MV-4-11 (cell line): ENCODE results near the gene KCNH2.

Source experiments
- DNase-seq: peaks from one replicate; lab custom pipeline; 2025; lab: John Stamatoyannopoulos, UW

KCNH2 gene

DNA sequence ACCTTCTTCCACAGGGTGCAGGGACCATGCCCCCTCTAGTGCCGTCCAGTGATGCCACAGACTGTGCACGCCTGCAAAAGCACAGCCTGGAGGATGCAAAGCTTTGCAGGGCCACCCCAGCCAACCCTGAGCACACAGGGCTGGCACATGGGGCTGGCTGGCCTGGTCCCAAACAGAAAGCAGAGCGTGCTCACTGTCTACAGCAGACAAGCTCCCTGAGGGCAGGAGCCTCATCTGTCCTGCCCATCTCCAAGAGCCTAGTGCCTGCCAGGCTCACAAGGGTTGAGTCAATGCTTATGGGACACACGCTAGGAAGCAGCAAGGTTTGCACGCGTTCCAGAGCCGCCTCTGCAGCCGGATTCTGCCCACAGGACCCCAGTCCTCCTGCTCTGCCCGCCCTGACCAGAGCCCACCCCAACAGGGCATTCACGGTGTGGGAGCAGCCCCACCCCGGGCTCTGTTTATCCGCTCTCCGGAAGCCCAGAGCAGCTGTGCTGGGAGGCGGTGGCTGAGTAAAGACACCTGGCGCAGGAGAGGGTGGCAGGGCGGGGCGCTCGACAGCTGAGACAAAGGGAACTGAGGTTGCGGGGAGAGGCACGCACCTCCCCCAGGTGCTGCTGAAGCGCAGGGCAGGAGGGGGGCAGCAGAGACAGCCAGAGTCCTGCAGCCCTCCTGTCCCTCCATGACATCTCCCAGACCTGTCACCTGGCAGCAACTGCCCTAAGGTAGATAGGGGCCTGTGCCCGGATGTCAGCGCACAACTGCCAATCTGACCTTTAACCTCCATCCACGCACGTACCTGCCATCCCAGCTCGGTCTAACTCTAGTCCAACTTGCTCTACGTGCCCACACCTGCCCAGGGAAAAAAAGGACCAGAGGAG, 4.3 kb downstream of the KCNH2 start:
- DNase-seq = no peak

- DNase-seq = no peak
Measured at GRCh38 chr7:150972741-150973140, 5.4 kb downstream of the KCNH2 start.

DNA sequence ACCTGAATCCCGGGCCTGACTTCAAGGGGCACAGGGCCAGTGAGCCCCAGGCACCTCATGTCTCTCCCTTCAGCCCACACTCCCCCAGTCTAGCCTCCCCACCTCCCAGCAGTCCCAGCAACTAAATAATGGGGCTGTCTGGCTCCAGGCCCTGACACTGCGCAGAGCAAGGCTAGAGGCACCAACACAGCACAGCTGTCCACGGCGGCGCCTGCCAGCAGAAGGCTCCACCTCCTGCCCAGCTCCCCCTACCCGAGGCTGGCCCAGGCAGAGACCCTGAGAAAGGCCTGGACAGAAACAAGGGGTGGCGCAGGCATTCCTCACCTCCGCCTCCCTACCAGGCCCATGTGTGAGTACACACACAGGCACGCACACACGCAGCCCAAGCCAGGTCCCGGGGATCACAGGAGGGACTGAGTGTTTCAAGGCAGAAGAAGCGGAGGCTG, 6.1 kb downstream of the KCNH2 start:
- DNase-seq = no peak

DNA sequence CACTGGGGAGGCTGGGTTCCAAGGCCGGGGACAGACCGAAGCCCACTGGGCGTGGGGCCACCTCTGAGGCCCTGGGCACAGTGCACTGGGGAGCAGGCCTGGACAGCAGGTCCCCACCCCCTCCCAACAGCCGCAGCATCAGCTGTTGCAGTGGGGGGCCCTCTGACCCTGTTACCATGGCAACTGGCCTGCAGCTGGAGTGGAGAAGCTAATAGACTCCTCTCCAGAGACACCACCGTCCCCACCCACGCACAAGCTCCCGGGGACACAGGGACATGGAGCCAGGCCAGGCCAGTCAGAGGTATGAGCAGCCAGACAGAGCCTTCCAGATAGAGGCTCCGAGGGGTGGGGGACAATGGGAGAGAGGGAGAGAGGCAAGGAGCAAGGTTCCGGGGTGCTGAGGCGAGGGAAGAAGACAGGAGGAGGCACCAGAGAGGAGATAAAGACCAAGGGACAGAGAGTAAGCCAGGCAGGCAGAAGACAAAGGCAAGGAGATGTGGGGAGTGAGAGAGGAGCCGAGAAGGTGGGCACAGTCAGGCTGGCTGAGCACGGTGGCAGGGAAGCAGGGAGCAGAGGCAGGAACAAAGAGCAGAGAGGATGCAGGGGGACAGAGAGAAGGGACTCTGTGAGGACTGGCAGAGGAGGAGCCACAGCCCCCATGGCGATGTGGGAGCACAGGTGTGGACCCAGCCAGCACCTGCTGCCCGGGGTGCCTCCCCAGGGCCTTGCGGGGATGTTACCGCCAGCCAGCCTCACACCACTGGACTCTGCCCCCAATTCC, 6.7 kb downstream of the KCNH2 start:
- DNase-seq = no peak

GRCh38 chr7:150970424-150970823, 7.7 kb downstream of the KCNH2 start:
- DNase-seq = no peak

DNA sequence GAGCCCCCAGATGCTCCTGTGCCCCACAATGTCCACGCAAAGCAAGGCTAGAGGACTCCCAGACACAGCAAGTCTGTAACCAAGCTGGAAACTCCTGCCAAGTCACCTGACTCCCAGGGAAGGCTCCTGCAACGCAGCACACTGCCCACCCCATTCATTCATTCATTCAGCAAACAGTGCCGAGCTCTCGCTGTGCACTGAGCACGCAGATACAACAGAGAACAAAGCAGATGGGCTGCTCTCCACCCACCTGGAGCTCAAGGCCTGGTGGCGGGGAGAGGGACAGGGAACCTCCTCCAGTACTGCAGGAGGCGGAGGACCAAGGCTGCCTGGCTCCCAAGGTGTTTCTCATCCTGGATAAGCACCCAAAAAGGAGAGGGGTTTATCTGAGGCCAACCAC, 8.6 kb downstream of the KCNH2 start:
- DNase-seq = no peak

GRCh38 chr7:150968734-150969372, 9.3 kb downstream of the KCNH2 start:
- DNase-seq = no peak

GRCh38 chr7:150968056-150968733, 9.9 kb downstream of the KCNH2 start:
- DNase-seq = no peak

DNA sequence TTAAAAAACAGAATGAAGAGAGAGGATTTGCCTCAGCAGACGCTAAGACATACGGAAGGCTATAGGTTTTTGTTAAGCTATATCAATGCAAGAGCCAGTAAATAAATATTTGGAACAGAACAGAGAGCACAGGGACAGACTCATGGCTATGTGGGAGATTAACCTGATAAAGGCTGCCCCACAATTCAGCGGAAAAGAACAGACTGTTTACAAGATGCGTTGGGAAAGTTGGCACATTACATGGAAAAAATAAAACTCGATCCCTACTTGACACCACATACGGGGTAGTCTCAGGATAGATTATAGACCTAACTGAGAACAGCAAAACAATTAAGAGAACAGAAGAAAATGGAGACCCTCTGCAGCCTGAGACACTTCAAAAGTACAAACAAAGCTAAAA, 10.8 kb downstream of the KCNH2 start:
- no peak for DNase-seq

- no peak for DNase-seq
Measured at GRCh38 chr7:150966002-150966401, 12.1 kb downstream of the KCNH2 start.

DNA sequence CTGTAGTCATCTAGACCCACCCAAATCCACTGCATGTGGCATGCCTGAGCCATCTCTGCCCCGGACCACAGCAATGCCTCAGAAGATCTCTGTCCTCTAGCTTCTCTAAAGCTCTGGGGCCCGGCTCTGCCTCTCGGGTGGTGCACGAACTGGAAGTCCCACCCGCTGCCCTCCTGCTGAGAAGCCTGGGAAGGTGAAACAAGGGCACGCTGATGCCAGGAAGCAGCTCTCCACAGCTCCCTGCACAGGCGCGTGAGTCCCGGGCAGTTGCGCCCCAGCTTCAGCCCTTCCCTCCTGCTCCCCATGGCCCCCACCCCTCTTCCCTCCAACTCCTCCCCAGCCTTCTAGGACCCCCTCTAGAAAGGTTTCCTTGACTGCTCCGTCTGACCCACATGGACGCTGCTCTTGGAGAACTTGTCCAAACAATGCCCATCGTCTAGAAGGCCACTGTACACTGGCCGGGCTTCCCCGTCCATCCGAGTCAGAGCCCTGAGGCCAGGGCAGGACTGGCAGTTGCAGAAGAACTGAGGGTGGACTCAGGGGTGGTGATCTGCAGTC, 12.8 kb downstream of the KCNH2 start:
- DNase-seq = no peak

GRCh38 chr7:150964593-150965111, 13.5 kb downstream of the KCNH2 start:
- DNase-seq = no peak

DNA sequence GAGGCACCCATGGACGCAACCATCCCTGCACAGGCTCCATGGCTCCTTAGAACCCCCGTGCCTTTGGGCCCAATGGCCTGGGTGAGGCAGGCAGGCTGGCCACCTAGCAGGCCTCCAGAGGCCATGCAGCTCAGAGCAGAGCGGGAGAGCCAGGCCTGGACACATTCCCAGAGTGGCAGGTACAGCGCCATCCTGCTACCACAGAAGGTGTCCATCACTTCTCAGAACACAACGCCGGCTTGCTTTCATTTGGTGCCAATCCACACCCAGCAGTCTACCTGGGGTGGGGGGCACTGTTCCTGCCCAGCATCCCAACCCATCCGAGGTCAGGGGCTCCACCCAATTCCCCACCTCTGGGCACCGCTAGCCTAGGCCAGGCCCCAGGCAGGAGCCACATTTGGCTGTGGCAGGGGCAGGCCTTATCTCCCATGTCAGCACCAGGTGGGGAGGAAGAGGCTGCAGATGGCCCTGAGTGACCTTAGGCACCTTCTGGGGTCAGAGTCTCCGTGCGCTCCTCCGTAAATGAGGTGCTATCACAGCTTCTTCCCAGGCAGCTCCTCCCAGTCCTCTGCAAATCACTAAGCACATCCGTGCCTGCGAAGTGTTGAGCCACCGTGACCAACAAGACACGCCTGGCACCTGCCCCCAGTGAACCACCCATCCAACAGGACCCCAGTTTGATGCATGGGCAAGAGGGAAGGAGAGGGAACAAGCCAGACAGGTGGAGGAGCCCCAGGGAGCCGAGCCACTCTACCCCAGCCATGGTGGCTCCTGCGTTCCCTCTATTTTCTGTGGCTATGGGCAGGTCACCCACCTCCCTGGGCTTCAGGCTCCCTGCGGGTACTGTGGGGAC, 14.2 kb downstream of the KCNH2 start:
- no peak for DNase-seq

GRCh38 chr7:150962553-150963399, 15.3 kb downstream of the KCNH2 start:
- no peak for DNase-seq

DNA sequence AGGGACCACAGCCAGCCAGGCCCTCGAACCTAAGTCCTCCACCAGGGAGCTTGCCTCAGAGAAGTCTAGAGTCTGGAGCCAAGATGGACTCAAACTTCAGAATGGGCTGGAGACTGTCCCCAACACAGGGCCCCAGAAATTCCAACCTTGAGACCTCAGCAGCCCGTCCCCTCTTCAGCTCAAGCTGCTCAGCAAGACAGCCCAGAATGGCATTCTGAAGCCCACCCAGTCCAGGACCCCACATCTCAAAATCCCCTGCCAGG, 15.9 kb downstream of the KCNH2 start:
- DNase-seq = no peak

- DNase-seq = no peak
Measured at GRCh38 chr7:150961510-150962289, 16.4 kb downstream of the KCNH2 start.

DNA sequence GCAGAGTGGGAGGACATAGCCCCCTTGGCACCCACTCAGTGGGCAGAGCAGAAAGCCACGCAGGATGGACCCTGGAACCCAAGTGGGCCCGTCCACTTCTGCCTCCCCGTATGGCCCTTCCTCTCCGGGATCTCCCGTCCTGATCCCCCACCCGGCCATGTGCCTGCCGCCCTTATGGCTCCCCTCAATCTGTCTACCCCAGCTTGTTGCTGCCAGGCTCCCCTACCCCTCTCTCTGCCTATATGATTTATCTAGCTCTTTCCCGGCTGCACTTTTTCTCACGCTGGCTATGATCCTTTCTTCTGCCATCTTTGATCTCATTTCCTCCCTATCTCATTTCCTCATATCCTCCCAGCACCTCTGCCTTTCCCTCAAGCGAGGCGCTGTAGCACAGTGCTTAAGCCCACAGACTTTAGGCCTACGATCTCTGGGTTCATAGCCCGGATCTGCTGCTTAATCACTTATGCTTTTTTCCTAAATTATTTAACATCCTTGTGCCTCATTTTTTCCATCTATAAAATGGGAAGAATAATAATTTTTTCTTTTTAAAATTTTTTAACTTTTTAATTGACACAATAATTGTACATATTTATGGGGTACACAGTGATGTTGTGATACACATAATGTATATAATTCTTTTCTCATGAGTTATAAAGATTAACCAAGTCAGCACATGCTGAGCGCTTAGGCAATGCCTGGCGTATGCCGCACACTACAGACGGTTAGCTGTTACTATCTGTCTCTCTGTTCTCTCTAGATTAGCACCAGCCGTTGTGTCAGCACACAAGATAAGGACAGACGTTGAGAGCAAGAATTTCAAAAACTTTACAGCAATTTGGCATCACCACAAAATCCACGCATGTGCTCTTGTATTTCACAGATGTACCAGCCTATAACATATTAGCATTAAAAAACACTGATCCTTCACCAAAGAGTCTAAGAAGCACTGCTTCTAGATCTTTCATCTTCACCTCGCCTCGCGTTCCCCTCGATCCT, 18.1 kb downstream of the KCNH2 start:
- DNase-seq = peak; percentile 57

DNA sequence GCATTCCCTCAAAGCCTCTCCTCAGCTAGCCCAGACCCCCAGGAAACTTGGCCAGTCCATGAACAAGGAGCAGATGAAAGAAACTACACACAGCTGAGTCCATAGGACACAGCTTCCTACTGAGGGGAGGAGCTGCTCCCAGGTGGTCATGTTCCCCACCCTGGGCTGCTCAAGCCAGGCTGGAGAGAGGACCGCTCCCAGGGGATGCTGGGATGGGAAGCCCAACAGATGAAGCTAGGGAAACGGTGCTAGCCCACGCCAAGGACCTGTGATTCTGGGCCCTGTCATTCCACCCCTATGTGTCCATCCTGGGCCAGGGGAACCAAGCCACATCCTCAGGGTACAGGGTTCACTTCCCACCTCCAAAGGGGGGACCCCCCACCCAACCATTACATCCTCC, 19.0 kb downstream of the KCNH2 start:
- DNase-seq = no peak
